Neural cell (in vitro differentiated cells): ENCODE results near the gene TICAM1.

Experiments
- CTCF ChIP-seq: fragments of 450-650 bp; IDR thresholded peaks from 2 replicates; pipeline ENCODE4 v1.5.1; 2014; ENCODE audit warnings: antibody characterized with exemption, mild to moderate bottlenecking, moderate library complexity; ENCODE audit not compliant: poor library complexity, severe bottlenecking
- EP300 ChIP-seq: fragments of 450-650 bp; conservative IDR thresholded peaks from 2 replicates; pipeline ENCODE4 v1.6.1; 2014; ENCODE audit warnings: antibody characterized with exemption, mild to moderate bottlenecking, moderate library complexity; ENCODE audit not compliant: poor library complexity, severe bottlenecking
- EZH2 ChIP-seq: fragments of 200-600, 300-800 bp; shearing (Covaris generic), sonication (generic); IDR thresholded peaks from 2 replicates; pipeline ENCODE4 v1.6.1; 2014; ENCODE audit warnings: antibody characterized with exemption, low read length, borderline replicate concordance, mild to moderate bottlenecking; ENCODE audit not compliant: insufficient read depth, poor library complexity, severe bottlenecking
- MXI1 ChIP-seq: fragments of 450-650 bp; conservative IDR thresholded peaks from 2 replicates; pipeline ENCODE4 v1.6.1; 2014; ENCODE audit warnings: antibody characterized with exemption, mild to moderate bottlenecking; ENCODE audit not compliant: poor library complexity, severe bottlenecking
- POLR2AphosphoS5 ChIP-seq: IDR thresholded peaks from 2 replicates; pipeline ENCODE4 v1.6.1; 2012
- RAD21 ChIP-seq: fragments of 450-650 bp; conservative IDR thresholded peaks from 2 replicates; pipeline ENCODE4 v1.6.1; 2014; ENCODE audit warnings: antibody characterized with exemption, mild to moderate bottlenecking, moderate library complexity
- REST ChIP-seq: IDR thresholded peaks from 2 replicates; pipeline ENCODE4 v1.6.1; 2012; ENCODE audit warnings: borderline replicate concordance
- TAF1 ChIP-seq: IDR thresholded peaks from 2 replicates; pipeline ENCODE4 v1.6.1; 2012; ENCODE audit warnings: low read depth

- TF ChIP-seq CTCF (no peak), EP300 (no peak), POLR2AphosphoS5 (no peak), EZH2 (no peak), RAD21 (no peak), TAF1 (no peak), MXI1 (no peak), REST (no peak)
Measured at GRCh38 chr19:4806384-4806783, 25.1 kb downstream of the TICAM1 start.
